ENCODE results near the gene KCNIP1.

DNA sequence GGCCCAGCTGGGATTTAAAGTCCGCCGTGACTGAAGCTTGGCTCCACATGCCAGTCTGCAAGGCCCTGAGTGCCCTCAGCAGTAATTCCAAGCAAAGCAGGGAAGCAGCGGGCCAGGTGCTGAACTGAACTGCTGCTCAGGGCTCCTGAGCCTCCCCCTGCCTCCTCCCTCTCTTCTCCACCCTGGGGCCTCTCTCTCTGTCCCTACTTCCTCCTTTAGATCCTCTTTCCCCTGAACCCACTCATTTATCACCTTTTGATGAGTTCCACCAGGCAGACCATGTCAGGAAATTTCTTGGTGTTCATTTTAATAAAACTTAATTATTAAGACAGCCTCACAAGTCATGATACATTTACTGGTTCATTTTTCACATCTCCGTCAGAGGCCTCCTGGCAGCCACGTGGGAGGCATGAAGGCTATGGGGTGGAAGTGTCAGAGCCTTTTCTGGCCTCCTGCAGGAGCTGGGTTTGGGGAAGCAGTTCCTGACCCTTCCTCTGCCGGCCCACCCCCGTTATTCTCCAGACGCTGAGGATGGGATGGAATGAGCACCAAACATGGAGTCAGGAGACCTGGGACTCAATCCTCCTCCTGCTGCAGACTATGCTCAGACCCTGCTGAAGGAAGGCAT lies 32.2 kb upstream of the KCNIP1 start:
- TF ChIP-seq, protein P1, sequence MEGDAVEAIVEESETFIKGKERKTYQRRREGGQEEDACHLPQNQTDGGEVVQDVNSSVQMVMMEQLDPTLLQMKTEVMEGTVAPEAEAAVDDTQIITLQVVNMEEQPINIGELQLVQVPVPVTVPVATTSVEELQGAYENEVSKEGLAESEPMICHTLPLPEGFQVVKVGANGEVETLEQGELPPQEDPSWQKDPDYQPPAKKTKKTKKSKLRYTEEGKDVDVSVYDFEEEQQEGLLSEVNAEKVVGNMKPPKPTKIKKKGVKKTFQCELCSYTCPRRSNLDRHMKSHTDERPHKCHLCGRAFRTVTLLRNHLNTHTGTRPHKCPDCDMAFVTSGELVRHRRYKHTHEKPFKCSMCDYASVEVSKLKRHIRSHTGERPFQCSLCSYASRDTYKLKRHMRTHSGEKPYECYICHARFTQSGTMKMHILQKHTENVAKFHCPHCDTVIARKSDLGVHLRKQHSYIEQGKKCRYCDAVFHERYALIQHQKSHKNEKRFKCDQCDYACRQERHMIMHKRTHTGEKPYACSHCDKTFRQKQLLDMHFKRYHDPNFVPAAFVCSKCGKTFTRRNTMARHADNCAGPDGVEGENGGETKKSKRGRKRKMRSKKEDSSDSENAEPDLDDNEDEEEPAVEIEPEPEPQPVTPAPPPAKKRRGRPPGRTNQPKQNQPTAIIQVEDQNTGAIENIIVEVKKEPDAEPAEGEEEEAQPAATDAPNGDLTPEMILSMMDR (IDR thresholded peaks at IDR 0.05 in 2 of 3, conservative IDR thresholded peaks at IDR 0.05 in 1 of 3; ENCODE audit: control insufficient read depth in 2 of 3, extremely low read depth in 1 of 3, insufficient read depth in 1 of 3, low read depth in 3 of 3, low read length in 3 of 3), result no peak
- TF ChIP-seq, protein P2, sequence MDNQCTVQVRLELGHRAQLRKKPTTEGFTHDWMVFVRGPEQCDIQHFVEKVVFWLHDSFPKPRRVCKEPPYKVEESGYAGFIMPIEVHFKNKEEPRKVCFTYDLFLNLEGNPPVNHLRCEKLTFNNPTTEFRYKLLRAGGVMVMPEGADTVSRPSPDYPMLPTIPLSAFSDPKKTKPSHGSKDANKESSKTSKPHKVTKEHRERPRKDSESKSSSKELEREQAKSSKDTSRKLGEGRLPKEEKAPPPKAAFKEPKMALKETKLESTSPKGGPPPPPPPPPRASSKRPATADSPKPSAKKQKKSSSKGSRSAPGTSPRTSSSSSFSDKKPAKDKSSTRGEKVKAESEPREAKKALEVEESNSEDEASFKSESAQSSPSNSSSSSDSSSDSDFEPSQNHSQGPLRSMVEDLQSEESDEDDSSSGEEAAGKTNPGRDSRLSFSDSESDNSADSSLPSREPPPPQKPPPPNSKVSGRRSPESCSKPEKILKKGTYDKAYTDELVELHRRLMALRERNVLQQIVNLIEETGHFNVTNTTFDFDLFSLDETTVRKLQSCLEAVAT (IDR thresholded peaks at IDR 0.05), result no peak
- no peak for TF ChIP-seq EZH2 (IDR thresholded peaks at IDR 0.05; ENCODE audit: borderline replicate concordance, control insufficient read depth, low read depth, low read length)
- TF ChIP-seq, protein P3, sequence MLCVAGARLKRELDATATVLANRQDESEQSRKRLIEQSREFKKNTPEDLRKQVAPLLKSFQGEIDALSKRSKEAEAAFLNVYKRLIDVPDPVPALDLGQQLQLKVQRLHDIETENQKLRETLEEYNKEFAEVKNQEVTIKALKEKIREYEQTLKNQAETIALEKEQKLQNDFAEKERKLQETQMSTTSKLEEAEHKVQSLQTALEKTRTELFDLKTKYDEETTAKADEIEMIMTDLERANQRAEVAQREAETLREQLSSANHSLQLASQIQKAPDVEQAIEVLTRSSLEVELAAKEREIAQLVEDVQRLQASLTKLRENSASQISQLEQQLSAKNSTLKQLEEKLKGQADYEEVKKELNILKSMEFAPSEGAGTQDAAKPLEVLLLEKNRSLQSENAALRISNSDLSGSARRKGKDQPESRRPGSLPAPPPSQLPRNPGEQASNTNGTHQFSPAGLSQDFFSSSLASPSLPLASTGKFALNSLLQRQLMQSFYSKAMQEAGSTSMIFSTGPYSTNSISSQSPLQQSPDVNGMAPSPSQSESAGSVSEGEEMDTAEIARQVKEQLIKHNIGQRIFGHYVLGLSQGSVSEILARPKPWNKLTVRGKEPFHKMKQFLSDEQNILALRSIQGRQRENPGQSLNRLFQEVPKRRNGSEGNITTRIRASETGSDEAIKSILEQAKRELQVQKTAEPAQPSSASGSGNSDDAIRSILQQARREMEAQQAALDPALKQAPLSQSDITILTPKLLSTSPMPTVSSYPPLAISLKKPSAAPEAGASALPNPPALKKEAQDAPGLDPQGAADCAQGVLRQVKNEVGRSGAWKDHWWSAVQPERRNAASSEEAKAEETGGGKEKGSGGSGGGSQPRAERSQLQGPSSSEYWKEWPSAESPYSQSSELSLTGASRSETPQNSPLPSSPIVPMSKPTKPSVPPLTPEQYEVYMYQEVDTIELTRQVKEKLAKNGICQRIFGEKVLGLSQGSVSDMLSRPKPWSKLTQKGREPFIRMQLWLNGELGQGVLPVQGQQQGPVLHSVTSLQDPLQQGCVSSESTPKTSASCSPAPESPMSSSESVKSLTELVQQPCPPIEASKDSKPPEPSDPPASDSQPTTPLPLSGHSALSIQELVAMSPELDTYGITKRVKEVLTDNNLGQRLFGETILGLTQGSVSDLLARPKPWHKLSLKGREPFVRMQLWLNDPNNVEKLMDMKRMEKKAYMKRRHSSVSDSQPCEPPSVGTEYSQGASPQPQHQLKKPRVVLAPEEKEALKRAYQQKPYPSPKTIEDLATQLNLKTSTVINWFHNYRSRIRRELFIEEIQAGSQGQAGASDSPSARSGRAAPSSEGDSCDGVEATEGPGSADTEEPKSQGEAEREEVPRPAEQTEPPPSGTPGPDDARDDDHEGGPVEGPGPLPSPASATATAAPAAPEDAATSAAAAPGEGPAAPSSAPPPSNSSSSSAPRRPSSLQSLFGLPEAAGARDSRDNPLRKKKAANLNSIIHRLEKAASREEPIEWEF (IDR thresholded peaks at IDR 0.05; ENCODE audit: insufficient replicate concordance, low read depth, low read length), result no peak
- TF ChIP-seq SUZ12 (IDR thresholded peaks at IDR 0.05; ENCODE audit: unreplicated experiment), result no peak
- TF ChIP-seq MYC (IDR thresholded peaks at IDR 0.05; ENCODE audit: insufficient read depth, insufficient read length, insufficient replicate concordance, low read length, severe bottlenecking), result no peak
- no peak for TF ChIP-seq TARDBP (IDR thresholded peaks at IDR 0.05; ENCODE audit: borderline replicate concordance)
- no peak for TF ChIP-seq CHD4 (IDR thresholded peaks at IDR 0.05)
- no peak for TF ChIP-seq POLR2A (IDR thresholded peaks at IDR 0.05; ENCODE audit: low read depth, low read length)
- TF ChIP-seq, protein P4, sequence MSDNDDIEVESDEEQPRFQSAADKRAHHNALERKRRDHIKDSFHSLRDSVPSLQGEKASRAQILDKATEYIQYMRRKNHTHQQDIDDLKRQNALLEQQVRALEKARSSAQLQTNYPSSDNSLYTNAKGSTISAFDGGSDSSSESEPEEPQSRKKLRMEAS (IDR thresholded peaks at IDR 0.05; ENCODE audit: low read depth, low read length), result no peak
- no peak for TF ChIP-seq MEF2A (IDR thresholded peaks at IDR 0.05; ENCODE audit: insufficient read depth, low read depth, low read length)

All from GM12878 (cell line).